GM21576 (cell line): ENCODE results near the gene NSMCE1.

Experiments
- ATAC-seq: cut with Tn5 transposase; IDR thresholded peaks from one replicate; pipeline ENCODE4 v1.9.1; 2021; ENCODE audit warnings: mild to moderate bottlenecking, moderate library complexity; ENCODE audit not compliant: unreplicated experiment

Gene NSMCE1

DNA sequence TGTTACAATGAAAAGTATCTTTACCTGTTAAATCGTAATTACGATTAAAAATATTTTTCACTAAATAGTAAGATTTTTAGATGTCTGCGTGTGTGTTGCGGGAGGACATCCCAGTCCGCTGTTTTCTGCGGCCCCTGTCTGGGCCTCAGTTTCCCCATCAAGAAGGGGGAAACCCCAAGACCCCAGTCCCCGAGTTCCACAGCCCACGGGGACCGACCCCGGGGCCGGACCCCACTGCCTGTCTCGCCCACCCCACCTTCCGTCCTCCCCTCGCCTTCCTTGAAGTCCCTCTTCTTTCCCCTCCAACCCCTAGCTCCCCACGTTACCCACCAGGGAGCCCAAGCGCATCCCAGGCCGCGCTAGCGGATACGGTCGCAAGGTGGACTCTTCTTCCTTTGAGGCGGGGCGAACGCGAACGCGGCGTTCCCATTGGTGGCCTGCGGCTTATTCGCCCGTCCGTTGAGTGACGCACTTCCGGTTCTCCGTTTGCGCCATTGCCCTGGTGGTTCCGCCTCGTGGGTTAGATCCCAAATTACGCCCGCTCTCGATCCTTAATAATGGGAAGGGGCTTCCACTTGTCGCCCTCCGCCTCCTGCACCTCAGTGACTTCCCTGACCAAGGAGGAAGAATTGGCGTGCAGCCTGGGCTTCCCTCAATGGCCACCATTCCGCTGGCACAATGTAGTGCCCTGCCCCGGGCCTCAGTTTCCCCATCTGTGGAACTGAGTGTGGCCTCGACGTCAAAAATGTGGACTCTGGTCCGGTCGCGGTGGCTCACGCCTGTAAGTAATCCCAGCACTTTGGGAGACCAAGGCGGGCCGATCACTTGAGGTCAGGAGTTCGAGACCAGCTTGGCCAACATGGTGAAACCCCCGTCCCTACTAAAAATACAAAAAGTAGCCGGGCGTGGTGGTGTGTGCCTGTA, at the start of gene NSMCE1:
Gene NSMCE1, minus strand, starts transcription at position 397 of the 924 bp plus-strand sequence. CDS start 11,202 bp downstream, outside the sequence.
- peak; percentile 89 for ATAC-seq

GRCh38 chr16:27317738-27318391, 49.3 kb upstream of the NSMCE1 start:
- no peak for ATAC-seq

DNA sequence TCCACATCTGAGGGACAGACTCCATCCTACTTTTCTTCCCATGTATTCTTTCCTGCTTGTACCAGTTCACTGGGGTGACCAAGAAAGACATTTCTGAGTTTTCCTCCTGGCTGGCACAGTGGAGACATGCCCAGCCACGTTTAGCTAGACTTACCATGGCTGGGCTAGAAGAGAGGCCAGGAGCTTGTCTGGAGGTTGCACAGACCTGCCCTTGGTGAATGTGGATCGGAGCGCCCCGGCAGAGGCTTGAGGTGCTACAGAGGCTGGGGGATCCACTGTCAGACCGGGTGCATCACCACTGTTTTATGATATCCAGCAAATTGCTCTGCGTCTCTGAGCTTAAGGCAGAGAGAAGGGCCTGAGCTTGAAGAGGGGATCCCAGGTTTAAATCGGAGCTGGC, 48.7 kb upstream of the NSMCE1 start:
- ATAC-seq: no peak

DNA sequence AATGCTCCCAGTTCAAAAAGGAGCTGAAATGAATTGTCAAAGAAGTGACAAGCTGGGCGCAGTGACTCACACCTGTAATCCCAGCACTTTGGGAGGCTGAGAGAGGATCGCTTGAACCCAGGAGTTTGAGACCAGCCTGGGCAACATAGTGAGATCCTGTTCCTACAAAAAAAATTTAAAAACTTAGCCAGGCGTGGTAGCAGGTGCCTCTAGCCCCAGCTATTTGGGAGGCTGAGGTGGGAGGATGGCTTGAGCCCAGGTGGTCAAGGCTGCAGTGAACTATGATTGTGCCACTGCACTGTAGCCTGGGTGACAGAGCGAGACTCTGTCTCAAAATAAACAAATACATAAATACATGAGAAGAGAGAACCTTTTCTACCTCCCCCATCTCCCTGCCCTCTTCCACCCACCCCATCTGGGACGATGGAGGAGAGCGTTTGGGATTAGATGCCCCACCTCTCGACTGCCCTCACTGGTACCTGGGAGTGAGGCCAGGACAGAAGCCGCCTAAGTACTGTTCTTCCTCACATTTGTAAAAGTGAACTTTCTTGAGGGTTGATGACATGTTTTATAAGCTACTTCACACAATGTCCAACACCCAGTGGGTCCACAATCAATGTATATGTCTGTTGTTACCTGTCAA, 47.6 kb upstream of the NSMCE1 start:
- no peak for ATAC-seq

DNA sequence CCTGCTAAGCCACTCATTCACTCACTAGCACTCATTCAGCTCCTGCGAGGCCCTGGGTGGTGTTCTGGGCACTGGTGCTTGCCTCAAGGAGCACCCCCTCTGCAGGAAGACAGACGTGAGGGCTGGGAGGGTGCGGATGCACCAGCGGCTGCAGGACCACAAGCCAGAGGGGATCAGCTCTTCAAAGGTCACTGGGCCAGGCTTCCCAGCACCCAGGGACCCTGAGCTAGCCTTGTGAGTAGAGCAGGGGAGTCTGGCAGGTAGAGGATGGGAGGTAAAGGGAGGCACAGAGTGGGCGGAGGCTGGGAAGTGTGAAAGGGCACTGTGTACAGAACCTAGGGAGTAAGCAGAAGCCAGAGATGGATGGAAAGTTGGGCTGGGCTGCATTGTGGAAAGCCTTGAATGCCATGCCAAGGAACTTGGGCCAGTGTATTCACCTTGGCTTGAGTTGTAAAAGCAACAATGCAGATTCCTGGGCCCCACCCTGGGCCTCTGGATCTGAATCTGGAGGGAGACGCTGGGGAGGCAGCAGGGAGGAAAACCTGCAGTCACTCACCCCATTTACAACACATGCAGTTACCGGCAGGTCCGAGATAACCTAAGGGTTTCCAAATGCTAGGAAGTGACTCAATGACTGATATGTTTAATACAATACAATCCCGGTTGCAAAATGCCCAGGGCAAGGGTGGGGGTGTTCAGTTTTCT, 46.9 kb upstream of the NSMCE1 start:
- ATAC-seq: no peak

GRCh38 chr16:27314986-27315332, 46.4 kb upstream of the NSMCE1 start:
- ATAC-seq: no peak

GRCh38 chr16:27314161-27314723, 45.7 kb upstream of the NSMCE1 start:
- ATAC-seq: no peak

- no peak for ATAC-seq
These were observed 45.0 kb upstream of the NSMCE1 start, which contains the start of gene IL4R for GRCh38 chr16:27313422-27314160. Gene IL4R (plus strand): TSS chr16:27313974. CDS start chr16:27340204, 26,230 bp downstream.

DNA sequence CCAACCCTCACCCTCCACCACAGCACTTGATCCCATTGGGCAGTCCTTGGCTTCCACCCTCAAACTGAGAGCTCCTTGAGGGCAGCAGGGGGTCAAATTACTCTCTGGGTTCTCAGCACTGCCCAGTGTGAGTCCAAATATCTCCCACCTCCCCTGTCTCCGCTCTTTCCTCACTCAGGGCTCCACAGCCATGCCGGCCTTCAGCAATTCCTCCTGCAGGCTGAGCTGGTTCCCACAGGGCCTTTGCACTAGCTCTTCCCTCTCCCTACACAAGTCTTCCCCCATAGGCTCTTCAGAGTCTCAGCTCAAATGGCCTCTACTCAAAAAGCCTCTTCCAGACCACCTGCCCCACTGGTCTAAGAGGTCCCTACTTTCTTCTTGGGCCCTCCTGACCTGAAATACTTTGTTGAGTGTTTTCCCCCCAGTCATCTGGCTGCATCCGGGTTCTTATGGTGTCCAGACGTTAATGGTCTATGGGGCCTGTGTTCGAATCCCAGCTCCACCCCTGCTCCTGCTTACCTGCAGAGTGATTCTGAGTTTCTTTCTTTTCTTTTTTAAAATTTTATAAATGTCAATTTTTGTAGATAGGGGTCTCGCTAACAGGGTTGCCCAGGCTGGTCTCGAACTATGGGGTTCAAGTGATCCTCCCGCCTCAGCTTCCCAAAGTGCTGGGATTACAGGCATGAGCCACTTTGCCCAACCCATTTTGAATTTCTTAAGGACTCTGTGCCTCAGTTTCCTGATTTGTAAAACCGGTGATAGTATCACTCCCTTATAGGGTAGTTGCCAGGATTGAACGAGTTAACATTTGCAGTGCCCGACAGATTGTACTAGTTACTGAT, 44.2 kb upstream of the NSMCE1 start:
- no peak for ATAC-seq

DNA sequence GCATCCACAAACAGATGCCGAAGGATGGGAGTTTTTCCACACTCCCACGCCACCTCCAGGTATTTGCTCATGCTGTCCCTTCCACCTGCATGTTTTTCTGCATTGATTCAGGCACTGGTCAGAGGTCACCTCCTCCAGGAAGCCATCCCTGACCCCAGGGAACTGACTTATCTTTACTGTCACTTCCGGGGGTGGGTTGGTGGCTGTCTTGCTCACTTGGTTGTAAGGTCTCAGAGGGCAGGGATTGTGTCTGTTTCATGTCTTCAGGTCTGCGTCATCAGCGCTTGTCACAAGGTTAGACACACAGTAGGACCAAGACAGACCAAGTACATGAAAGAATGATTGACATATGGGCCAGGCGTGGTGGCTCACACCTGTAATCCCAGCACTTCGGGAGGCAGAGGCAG, 43.3 kb upstream of the NSMCE1 start:
- ATAC-seq: no peak

- no peak for ATAC-seq
These were observed 42.9 kb upstream of the NSMCE1 start for GRCh38 chr16:27311448-27311830.

DNA sequence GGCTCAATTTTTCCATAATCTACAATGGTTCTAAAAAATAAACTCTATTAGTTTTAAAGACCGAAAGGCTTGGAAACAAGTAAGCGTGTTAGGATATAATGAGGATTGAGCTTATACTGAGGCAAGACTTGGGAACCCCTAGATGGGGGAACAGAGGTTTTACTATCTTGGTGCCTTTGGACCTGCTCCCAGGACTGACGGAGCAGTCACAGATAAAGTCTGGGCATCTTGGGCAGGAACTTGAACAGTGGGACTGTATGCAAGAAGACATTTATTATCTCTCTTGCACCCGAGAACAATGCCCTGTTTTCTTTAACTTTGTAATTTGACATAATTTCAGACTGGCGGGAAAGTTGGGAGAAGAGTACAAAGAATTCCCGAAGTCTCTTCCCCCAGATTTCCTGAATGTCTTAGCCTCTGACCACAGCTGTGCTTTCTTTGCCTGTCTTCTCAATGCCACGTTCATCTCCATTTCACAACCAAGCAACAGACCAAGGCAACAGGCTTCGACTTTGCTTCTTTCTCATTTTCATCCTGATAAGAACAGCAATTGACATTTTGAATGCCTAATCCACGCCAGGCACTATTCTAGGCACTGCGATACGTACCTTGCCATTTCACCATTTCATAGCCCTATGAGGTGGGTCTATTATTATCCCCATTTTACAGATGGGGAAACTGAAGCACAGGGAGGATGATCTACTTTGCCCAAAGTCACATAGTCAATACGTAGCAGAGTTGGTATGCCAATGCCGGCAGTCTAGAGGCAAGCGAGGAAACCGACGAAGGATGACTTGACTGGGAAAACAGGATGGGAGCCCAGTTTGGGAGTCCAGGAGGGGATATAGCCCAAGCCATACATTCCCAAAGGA, 42.2 kb upstream of the NSMCE1 start:
- ATAC-seq: no peak

DNA sequence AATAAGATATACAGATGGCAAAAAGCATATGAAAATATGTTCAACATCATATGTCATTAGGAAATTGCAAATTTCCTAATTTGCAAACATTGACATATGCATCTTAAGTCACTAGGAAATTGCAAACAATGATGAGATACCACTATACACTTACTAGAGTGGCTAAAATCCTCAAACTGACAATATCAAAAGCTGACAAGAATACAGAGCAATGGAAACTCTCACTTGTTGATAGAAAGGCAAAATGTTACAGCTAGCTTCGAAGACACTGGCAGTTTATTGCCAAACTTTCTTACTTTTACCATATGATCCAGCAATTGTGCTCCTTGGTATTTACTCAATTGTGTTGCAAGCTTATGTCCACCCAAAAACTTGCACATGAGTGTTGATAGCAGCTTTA, 40.2 kb upstream of the NSMCE1 start:
- no peak for ATAC-seq

DNA sequence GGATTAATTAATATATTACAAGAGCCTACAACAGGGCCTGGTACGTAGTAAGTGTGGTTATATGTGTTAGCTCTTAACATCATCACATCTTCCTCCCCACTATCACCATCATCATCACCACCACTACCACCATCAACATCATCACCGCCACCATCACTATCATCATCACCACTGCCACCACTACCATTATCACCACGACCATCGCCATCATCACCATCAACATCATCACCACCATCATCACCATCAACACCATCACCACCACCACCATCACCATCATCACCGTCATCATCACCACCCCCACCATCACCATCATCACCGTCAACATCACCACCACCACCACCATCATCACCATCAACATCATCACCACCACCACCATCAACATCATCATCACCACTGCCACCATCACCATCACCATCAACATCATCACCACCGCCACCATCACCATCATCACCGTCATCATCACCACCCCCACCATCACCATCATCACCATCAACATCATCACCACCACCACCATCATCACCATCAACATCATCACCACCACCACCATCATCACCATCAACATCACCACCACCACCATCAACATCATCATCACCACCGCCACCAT, 37.4 kb upstream of the NSMCE1 start:
- no peak for ATAC-seq

- no peak for ATAC-seq
These were observed 36.5 kb upstream of the NSMCE1 start for GRCh38 chr16:27304881-27305745.

- no peak for ATAC-seq
These were observed 35.5 kb upstream of the NSMCE1 start for GRCh38 chr16:27304102-27304501.
